Parathyroid adenoma (tissue), 2 donors: ENCODE results near the gene MLXIP.
"Not testable (repeated sequence)": the region's sequence is repeated elsewhere in the genome, so short reads cannot be mapped to it uniquely, and the experiment has no call there.

ENCODE experiments used
- H2AFZ ChIP-seq: fragments of 300-600 bp; sonication (generic); one replicate; pipeline ENCODE4 v1.7.0; 2017; ENCODE audit warnings: antibody characterized with exemption, mild to moderate bottlenecking
- H3K27ac ChIP-seq: fragments of 300-600 bp; sonication (generic); one replicate; pipeline ENCODE4 v1.7.0; 2017
- H3K27me3 ChIP-seq: fragments of 300-600 bp; sonication (generic); one replicate; pipeline ENCODE4 v1.7.0; 2017; ENCODE audit warnings: low read length; ENCODE audit not compliant: control insufficient read depth, insufficient read depth
- H3K36me3 ChIP-seq: fragments of 300-600 bp; sonication (generic); one replicate; pipeline ENCODE4 v1.7.0; 2017; ENCODE audit warnings: low read length; ENCODE audit not compliant: control insufficient read depth, insufficient read depth
- H3K4me1 ChIP-seq: fragments of 300-600 bp; sonication (generic); one replicate; pipeline ENCODE4 v1.7.0; 2017; ENCODE audit warnings: control low read depth
- H3K4me2 ChIP-seq: fragments of 300-600 bp; sonication (generic); one replicate; pipeline ENCODE4 v1.7.0; 2017; ENCODE audit warnings: low read length
- H3K4me3 ChIP-seq: fragments of 300-600 bp; sonication (generic); one replicate; pipeline ENCODE4 v1.7.0; 2017; ENCODE audit warnings: low read depth, low read length
- H3K79me2 ChIP-seq: fragments of 300-600 bp; sonication (generic); one replicate; pipeline ENCODE4 v1.7.0; 2017; ENCODE audit warnings: control low read depth
- H3K9ac ChIP-seq: fragments of 300-600 bp; sonication (generic); one replicate; pipeline ENCODE4 v1.7.0; 2017; ENCODE audit warnings: mild to moderate bottlenecking
- H3K9me3 ChIP-seq: fragments of 300-600 bp; sonication (generic); one replicate; pipeline ENCODE4 v1.7.0; 2017; ENCODE audit warnings: low read length; ENCODE audit not compliant: control insufficient read depth
- CTCF ChIP-seq: fragments of 300-600 bp; sonication (generic); IDR thresholded peaks from one replicate; pipeline ENCODE4 v1.7.0; 2017; ENCODE audit warnings: antibody characterized with exemption, mild to moderate bottlenecking
- donor health status: primary hyperparathyroidism.

The MLXIP gene

GRCh38 chr12:122117979-122118378 lies 39.4 kb downstream of the MLXIP start:
- no peaks in the 10 kb centered on the region for H3K4me1 ChIP-seq

GRCh38 chr12:122121341-122121740 lies 42.8 kb downstream of the MLXIP start:
- not testable (repeated sequence) for H3K36me3 ChIP-seq, H3K9ac ChIP-seq, H2AFZ ChIP-seq, H3K4me1 ChIP-seq, H3K9me3 ChIP-seq, H3K4me3 ChIP-seq, H3K4me2 ChIP-seq, H3K27ac ChIP-seq, H3K27me3 ChIP-seq
- peaks cover 67% of the 10 kb centered on the region for H3K79me2 ChIP-seq

More at GRCh38 chr12:122117979-122118378, 39.4 kb downstream of the MLXIP start:
- H3K36me3 ChIP-seq: no peaks in the 10 kb centered on the region
- no peaks in the 10 kb centered on the region for H3K9me3 ChIP-seq
- H3K27me3 ChIP-seq: no peaks in the 10 kb centered on the region
- no peak overlapping the region for H3K4me3 ChIP-seq
- no peak overlapping the region for H3K9ac ChIP-seq
- H3K27ac ChIP-seq: no peak overlapping the region
- no peak for TF ChIP-seq CTCF
- no peak overlapping the region for H3K4me2 ChIP-seq
- peaks cover 46% of the 10 kb centered on the region for H3K79me2 ChIP-seq
- no peak overlapping the region for H2AFZ ChIP-seq

GRCh38 chr12:122121745-122122144 lies 43.2 kb downstream of the MLXIP start:
- no peak overlapping the region for H2AFZ ChIP-seq
- H3K9me3 ChIP-seq: no peaks in the 10 kb centered on the region
- H3K27me3 ChIP-seq: no peaks in the 10 kb centered on the region
- TF ChIP-seq CTCF: no peak
- no peak overlapping the region for H3K9ac ChIP-seq
- no peak overlapping the region for H3K4me2 ChIP-seq
- no peaks in the 10 kb centered on the region for H3K36me3 ChIP-seq
- no peaks in the 10 kb centered on the region for H3K4me1 ChIP-seq
- H3K4me3 ChIP-seq: no peak overlapping the region
- no peak overlapping the region for H3K27ac ChIP-seq
- peaks cover 64% of the 10 kb centered on the region for H3K79me2 ChIP-seq

GRCh38 chr12:122123051-122123760 lies 44.6 kb downstream of the MLXIP start:
- Histone ChIP-seq H3K27me3 (no peaks in the 10 kb centered on the region), H3K4me3 (no peak overlapping the region), H3K27ac (no peak overlapping the region), H3K9me3 (no peaks in the 10 kb centered on the region), H3K36me3 (no peaks in the 10 kb centered on the region), H3K4me1 (no peaks in the 10 kb centered on the region), H3K79me2 (peaks cover 59% of the 10 kb centered on the region), H3K9ac (no peak overlapping the region), H2AFZ (no peak overlapping the region), H3K4me2 (no peak overlapping the region)
- peak; percentile 83 for TF ChIP-seq CTCF

- Histone ChIP-seq H3K79me2 (peaks cover 58% of the 10 kb centered on the region), H3K9me3 (no peaks in the 10 kb centered on the region), H3K27ac (no peak overlapping the region), H3K4me3 (no peak overlapping the region), H3K27me3 (no peaks in the 10 kb centered on the region), H3K4me2 (no peak overlapping the region), H2AFZ (no peak overlapping the region), H3K9ac (no peak overlapping the region), H3K36me3 (no peaks in the 10 kb centered on the region), H3K4me1 (no peaks in the 10 kb centered on the region)
- TF ChIP-seq CTCF: no peak
Observed at GRCh38 chr12:122123761-122124145, 45.2 kb downstream of the MLXIP start.
